ENCODE measurements around the gene CFAP91.

Gene CFAP91

GRCh38 chr3:119669906-119670570, 32.8 kb upstream of the CFAP91 start:
- H3K36me3 ChIP-seq (replicated peaks in 1 of 2; ENCODE audit: control insufficient read depth in 2 of 2, insufficient read depth in 2 of 2, low read length in 2 of 2), result peaks cover 12 to 78% of the 10 kb centered on the region in 2 donors
- H4K8ac ChIP-seq (ENCODE audit: low read depth, low read length), result no peak overlapping the region
- H3K23ac ChIP-seq (ENCODE audit: low read depth, low read length, poor library complexity), result no peak overlapping the region
- H2BK15ac ChIP-seq (ENCODE audit: low read length), result no peak overlapping the region
- H3K4me3 ChIP-seq (ENCODE audit: low read length in 2 of 2), result no peak overlapping the region
- WGBS, 2 donors (ENCODE audit: extremely low coverage in 2 of 2, insufficient read length in 2 of 2, insufficient replicate concordance in 1 of 2), result no CpG with 5 or more reads among the region's 5 CpGs
- H2BK12ac ChIP-seq (ENCODE audit: low read length), result no peak overlapping the region
- H2AK5ac ChIP-seq (ENCODE audit: low read depth, low read length), result no peak overlapping the region
- DNase-seq (ENCODE audit: low spot score), result no peak
- H2BK120ac ChIP-seq (ENCODE audit: low read depth, low read length), result no peak overlapping the region
- no peak overlapping the region for H3K27ac ChIP-seq (replicated peaks; ENCODE audit: low read length)
- no peaks in the 10 kb centered on the region for H3K4me1 ChIP-seq (ENCODE audit: control insufficient read depth in 2 of 2, insufficient read depth in 1 of 2, low read depth in 1 of 2, low read length in 2 of 2)
- H4K91ac ChIP-seq (ENCODE audit: low read depth, low read length, poor library complexity), result no peak overlapping the region
- H3K18ac ChIP-seq (ENCODE audit: low read length), result no peak overlapping the region
- no peaks in the 10 kb centered on the region for H3K9me3 ChIP-seq (replicated peaks in 1 of 2; ENCODE audit: control insufficient read depth in 2 of 2, insufficient read depth in 1 of 2, low read depth in 1 of 2, low read length in 2 of 2)
- no peak overlapping the region for H3K4me2 ChIP-seq (ENCODE audit: insufficient read depth, low read length, poor library complexity, severe bottlenecking)
- no peaks in the 10 kb centered on the region for H3K79me1 ChIP-seq (ENCODE audit: low read depth, low read length)
- no peaks in the 10 kb centered on the region for H3K27me3 ChIP-seq (ENCODE audit: control insufficient read depth in 3 of 3, insufficient read depth in 3 of 3, low read depth in 1 of 3, low read length in 3 of 3)
- H2BK5ac ChIP-seq (ENCODE audit: low read length), result no peak overlapping the region
- H3K9ac ChIP-seq (ENCODE audit: low read depth, low read length, poor library complexity), result no peak overlapping the region
- no peak overlapping the region for H3K4ac ChIP-seq (ENCODE audit: low read length)
- H2AFZ ChIP-seq (ENCODE audit: low read length), result no peak overlapping the region
- H3K14ac ChIP-seq (ENCODE audit: low read length), result no peak overlapping the region

GRCh38 chr3:119672776-119673175, 30.0 kb upstream of the CFAP91 start:
- no peak overlapping the region for H3K4me3 ChIP-seq (ENCODE audit: low read length in 2 of 2)
- H3K79me1 ChIP-seq (ENCODE audit: low read depth, low read length), result no peaks in the 10 kb centered on the region
- no peak for DNase-seq (ENCODE audit: low spot score)
- H2AK5ac ChIP-seq (ENCODE audit: low read depth, low read length), result no peak overlapping the region
- H2BK15ac ChIP-seq (ENCODE audit: low read length), result no peak overlapping the region
- H3K36me3 ChIP-seq (replicated peaks in 1 of 2; ENCODE audit: control insufficient read depth in 2 of 2, insufficient read depth in 2 of 2, low read length in 2 of 2), result peaks cover 12 to 77% of the 10 kb centered on the region in 2 donors
- H3K23ac ChIP-seq (ENCODE audit: low read depth, low read length, poor library complexity), result no peak overlapping the region
- no peak overlapping the region for H3K18ac ChIP-seq (ENCODE audit: low read length)
- H3K27me3 ChIP-seq (ENCODE audit: control insufficient read depth in 3 of 3, insufficient read depth in 3 of 3, low read depth in 1 of 3, low read length in 3 of 3), result no peaks in the 10 kb centered on the region
- no peak overlapping the region for H3K27ac ChIP-seq (replicated peaks; ENCODE audit: low read length)
- H3K4ac ChIP-seq (ENCODE audit: low read length), result no peak overlapping the region
- no CpG with 5 or more reads among the region's 2 CpGs for WGBS, 2 donors (ENCODE audit: extremely low coverage in 2 of 2, insufficient read length in 2 of 2, insufficient replicate concordance in 1 of 2)
- H4K91ac ChIP-seq (ENCODE audit: low read depth, low read length, poor library complexity), result no peak overlapping the region
- H3K9me3 ChIP-seq (replicated peaks in 1 of 2; ENCODE audit: control insufficient read depth in 2 of 2, insufficient read depth in 1 of 2, low read depth in 1 of 2, low read length in 2 of 2), result no peaks in the 10 kb centered on the region
- no peak overlapping the region for H2AFZ ChIP-seq (ENCODE audit: low read length)
- peaks cover 2 to 5% of the 10 kb centered on the region in 2 donors for H3K4me1 ChIP-seq (ENCODE audit: control insufficient read depth in 2 of 2, insufficient read depth in 1 of 2, low read depth in 1 of 2, low read length in 2 of 2)
- H2BK12ac ChIP-seq (ENCODE audit: low read length), result no peak overlapping the region
- no peak overlapping the region for H2BK5ac ChIP-seq (ENCODE audit: low read length)
- H3K9ac ChIP-seq (ENCODE audit: low read depth, low read length, poor library complexity), result no peak overlapping the region
- no peak overlapping the region for H2BK120ac ChIP-seq (ENCODE audit: low read depth, low read length)
- no peak overlapping the region for H3K4me2 ChIP-seq (ENCODE audit: insufficient read depth, low read length, poor library complexity, severe bottlenecking)
- H4K8ac ChIP-seq (ENCODE audit: low read depth, low read length), result no peak overlapping the region
- no peak overlapping the region for H3K14ac ChIP-seq (ENCODE audit: low read length)

- Histone ChIP-seq H3K4me1 (ENCODE audit: control insufficient read depth in 2 of 2, insufficient read depth in 1 of 2, low read depth in 1 of 2, low read length in 2 of 2) (peaks cover 2 to 5% of the 10 kb centered on the region in 2 donors), H3K79me1 (ENCODE audit: low read depth, low read length) (no peaks in the 10 kb centered on the region), H3K36me3 (replicated peaks in 1 of 2; ENCODE audit: control insufficient read depth in 2 of 2, insufficient read depth in 2 of 2, low read length in 2 of 2) (peaks cover 12 to 67% of the 10 kb centered on the region in 2 donors), H3K27ac (replicated peaks; ENCODE audit: low read length) (no peak overlapping the region), H2AFZ (ENCODE audit: low read length) (no peak overlapping the region), H3K23ac (ENCODE audit: low read depth, low read length, poor library complexity) (no peak overlapping the region), H2BK12ac (ENCODE audit: low read length) (no peak overlapping the region), H4K91ac (ENCODE audit: low read depth, low read length, poor library complexity) (no peak overlapping the region), H3K9me3 (replicated peaks in 1 of 2; ENCODE audit: control insufficient read depth in 2 of 2, insufficient read depth in 1 of 2, low read depth in 1 of 2, low read length in 2 of 2) (no peaks in the 10 kb centered on the region), H3K14ac (ENCODE audit: low read length) (no peak overlapping the region), H3K27me3 (ENCODE audit: control insufficient read depth in 3 of 3, insufficient read depth in 3 of 3, low read depth in 1 of 3, low read length in 3 of 3) (no peaks in the 10 kb centered on the region), H2BK15ac (ENCODE audit: low read length) (no peak overlapping the region), H3K4ac (ENCODE audit: low read length) (no peak overlapping the region), H4K8ac (ENCODE audit: low read depth, low read length) (no peak overlapping the region), H3K4me2 (ENCODE audit: insufficient read depth, low read length, poor library complexity, severe bottlenecking) (no peak overlapping the region), H2AK5ac (ENCODE audit: low read depth, low read length) (no peak overlapping the region), H2BK120ac (ENCODE audit: low read depth, low read length) (no peak overlapping the region), H3K9ac (ENCODE audit: low read depth, low read length, poor library complexity) (no peak overlapping the region), H3K4me3 (ENCODE audit: low read length in 2 of 2) (no peak overlapping the region), H2BK5ac (ENCODE audit: low read length) (no peak overlapping the region), H3K18ac (ENCODE audit: low read length) (no peak overlapping the region)
- DNase-seq (ENCODE audit: low spot score), result no peak
- WGBS, 2 donors (ENCODE audit: extremely low coverage in 2 of 2, insufficient read length in 2 of 2, insufficient replicate concordance in 1 of 2), result no CpG with 5 or more reads among the region's 18 CpGs
These were observed 28.9 kb upstream of the CFAP91 start for GRCh38 chr3:119673875-119674274.

- no CpG with 5 or more reads among the region's 5 CpGs for WGBS, 2 donors (ENCODE audit: extremely low coverage in 2 of 2, insufficient read length in 2 of 2, insufficient replicate concordance in 1 of 2)
- Histone ChIP-seq H2BK5ac (ENCODE audit: low read length) (no peak overlapping the region), H3K4me1 (ENCODE audit: control insufficient read depth in 2 of 2, insufficient read depth in 1 of 2, low read depth in 1 of 2, low read length in 2 of 2) (peaks cover 2 to 5% of the 10 kb centered on the region in 2 donors), H3K4me2 (ENCODE audit: insufficient read depth, low read length, poor library complexity, severe bottlenecking) (no peak overlapping the region), H3K9me3 (replicated peaks in 1 of 2; ENCODE audit: control insufficient read depth in 2 of 2, insufficient read depth in 1 of 2, low read depth in 1 of 2, low read length in 2 of 2) (no peaks in the 10 kb centered on the region), H2BK15ac (ENCODE audit: low read length) (no peak overlapping the region), H3K27me3 (ENCODE audit: control insufficient read depth in 3 of 3, insufficient read depth in 3 of 3, low read depth in 1 of 3, low read length in 3 of 3) (no peaks in the 10 kb centered on the region), H3K27ac (replicated peaks; ENCODE audit: low read length) (no peak overlapping the region), H2AK5ac (ENCODE audit: low read depth, low read length) (no peak overlapping the region), H3K4ac (ENCODE audit: low read length) (no peak overlapping the region), H3K4me3 (ENCODE audit: low read length in 2 of 2) (peak overlapping the region in 1 of 2 donors; percentile 95), H3K18ac (ENCODE audit: low read length) (no peak overlapping the region), H3K23ac (ENCODE audit: low read depth, low read length, poor library complexity) (no peak overlapping the region), H3K79me1 (ENCODE audit: low read depth, low read length) (no peaks in the 10 kb centered on the region), H4K91ac (ENCODE audit: low read depth, low read length, poor library complexity) (no peak overlapping the region), H2BK120ac (ENCODE audit: low read depth, low read length) (no peak overlapping the region), H4K8ac (ENCODE audit: low read depth, low read length) (no peak overlapping the region), H2BK12ac (ENCODE audit: low read length) (no peak overlapping the region), H3K36me3 (replicated peaks in 1 of 2; ENCODE audit: control insufficient read depth in 2 of 2, insufficient read depth in 2 of 2, low read length in 2 of 2) (peaks cover 12 to 52% of the 10 kb centered on the region in 2 donors), H3K9ac (ENCODE audit: low read depth, low read length, poor library complexity) (no peak overlapping the region), H2AFZ (ENCODE audit: low read length) (no peak overlapping the region), H3K14ac (ENCODE audit: low read length) (no peak overlapping the region)
- no peak for DNase-seq (ENCODE audit: low spot score)
These were observed 27.5 kb upstream of the CFAP91 start for GRCh38 chr3:119675188-119675874.
